Cerebellar cortex (tissue), 1 donor: Measurements from ENCODE around the gene APBA2.

Experiments used
- DNase-seq: peaks from one replicate; pipeline ENCODE4 v3.0.0-alpha.2; 2015; ENCODE audit warnings: low spot score

The APBA2 gene

DNA sequence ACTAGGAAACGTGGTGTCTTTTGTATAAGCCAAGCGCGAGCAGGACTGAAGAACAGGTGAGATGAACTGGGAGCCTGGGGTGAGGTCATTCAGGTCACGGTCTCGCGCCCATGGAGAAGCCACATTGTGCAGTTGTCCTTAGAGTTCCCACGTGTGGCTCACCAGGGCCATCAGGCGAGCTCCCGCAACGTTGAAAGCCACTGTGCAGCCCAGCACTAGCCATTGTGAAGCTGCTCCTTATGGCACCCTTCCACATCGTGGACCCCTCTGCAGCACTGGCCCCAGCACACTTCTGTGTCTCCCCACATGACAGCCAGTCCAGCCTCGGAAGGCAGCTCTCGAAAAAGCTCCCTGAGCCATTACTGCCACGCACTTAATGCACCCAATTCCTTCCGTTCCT, 7.6 kb upstream of the APBA2 start:
- no peak for DNase-seq

DNA sequence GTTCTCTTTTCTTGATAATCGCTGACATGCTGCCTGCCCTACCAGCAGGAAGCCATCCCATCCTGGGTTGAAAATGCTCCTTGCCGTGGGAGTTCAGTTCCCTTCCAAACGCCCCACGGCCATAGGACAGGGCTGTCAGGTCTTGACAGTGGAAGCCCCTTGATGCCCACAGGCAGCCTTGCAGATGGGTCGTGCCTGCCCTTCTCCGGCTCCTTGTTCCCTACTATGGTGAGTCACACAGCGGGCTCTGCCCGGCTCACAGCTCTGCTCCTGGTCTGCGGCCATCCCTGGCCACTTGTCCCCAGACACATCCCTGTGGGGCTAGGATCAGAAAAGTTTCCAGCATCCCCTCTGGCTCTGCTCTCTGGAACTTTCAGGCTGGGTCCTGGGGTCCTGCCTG, 6.2 kb upstream of the APBA2 start:
- no peak for DNase-seq

DNA sequence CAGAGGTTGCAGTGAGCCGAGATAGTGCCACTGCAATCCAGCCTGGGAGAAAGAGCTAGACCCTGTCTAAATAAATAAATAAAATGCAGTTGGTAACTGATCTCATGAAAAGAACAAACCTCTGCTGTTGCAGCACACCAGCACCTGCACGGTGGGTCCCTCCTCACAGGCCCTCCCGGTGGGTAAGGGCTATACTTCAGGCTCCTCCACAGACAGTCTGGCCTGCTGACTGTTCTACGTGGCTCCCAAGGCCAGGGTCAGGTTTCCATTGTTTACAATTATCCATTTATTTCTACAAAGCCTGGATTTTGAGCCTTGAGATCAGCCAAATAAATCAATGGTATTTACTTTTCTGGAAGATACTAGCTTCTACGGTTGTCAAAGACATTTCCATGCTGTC, 5.1 kb upstream of the APBA2 start:
- no peak for DNase-seq

DNA sequence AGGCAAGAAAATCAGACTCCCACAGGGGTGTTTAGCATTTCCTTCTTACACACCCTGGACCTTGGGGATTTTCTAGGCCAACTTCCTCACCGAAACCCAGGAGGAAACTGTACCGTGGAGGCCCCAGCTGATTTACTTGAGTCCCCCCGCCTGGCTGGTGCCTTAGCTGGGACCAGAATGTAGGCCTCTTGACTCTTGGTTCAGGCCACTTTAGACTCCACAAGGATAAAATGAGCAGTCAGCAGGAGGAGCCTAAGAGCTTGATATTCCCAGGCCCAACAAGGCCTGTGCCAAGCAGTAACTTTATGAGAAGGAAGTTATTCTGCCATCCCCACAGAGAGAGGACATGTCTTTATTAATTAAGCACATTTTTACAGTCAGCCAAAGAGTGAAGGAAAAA, 4.6 kb upstream of the APBA2 start:
- no peak for DNase-seq

DNA sequence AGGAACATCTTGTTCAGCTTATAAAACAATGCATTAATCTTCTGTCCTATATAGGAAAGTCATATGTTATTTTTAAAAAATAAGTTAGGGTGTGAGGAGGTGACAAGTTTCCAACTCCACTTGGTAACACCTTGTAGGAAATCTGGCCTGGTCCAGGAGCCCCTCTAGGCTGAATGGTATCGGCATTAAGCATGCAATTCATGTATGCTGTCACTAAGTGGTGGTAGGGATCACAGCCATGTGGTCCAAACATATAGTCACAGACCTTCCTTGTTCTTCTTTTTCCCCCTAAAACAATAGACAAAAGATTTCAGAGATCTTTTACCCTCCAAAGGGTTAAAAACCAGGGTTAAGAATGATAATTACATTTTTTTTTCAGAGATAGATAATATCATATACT, 4.2 kb upstream of the APBA2 start:
- DNase-seq: no peak

DNA sequence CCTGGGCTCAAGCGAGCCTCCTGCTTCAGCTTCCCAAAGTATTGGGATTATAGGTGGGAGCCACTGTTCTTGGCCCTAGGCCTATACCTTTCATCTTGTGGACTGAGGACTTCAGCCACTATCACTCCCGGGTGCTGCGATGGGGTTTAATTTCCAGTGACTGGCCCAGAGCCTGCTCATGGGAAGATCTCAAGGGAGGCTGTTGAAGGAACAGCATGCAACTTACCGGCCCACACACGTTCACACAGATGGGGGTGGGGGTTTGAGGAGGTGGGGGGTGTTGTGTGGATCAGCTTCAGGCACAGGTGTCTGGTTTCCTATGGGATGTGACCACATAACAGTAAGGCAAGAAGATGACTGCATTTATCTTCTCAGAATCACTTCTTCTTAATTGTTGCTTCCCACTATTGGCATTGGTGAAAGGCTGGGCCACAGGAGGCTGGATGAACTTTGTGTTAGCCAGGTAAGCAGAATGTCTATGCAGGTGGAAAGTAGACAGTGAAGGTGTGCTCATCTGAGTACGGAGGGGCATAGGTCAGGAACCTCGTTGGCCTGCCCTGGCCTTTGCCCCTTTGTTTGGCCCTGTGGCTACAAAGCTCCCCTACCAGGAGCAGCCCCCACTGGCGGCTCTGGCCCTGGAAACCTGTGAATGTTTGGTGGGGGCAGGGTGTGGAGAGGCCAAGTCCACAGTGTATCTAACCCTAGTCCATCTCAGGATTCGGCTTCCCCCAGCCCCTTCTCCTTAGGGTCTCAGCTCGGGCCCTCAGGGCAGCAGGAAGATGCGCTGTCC, 1.4 kb upstream of the APBA2 start:
- DNase-seq: no peak

DNA sequence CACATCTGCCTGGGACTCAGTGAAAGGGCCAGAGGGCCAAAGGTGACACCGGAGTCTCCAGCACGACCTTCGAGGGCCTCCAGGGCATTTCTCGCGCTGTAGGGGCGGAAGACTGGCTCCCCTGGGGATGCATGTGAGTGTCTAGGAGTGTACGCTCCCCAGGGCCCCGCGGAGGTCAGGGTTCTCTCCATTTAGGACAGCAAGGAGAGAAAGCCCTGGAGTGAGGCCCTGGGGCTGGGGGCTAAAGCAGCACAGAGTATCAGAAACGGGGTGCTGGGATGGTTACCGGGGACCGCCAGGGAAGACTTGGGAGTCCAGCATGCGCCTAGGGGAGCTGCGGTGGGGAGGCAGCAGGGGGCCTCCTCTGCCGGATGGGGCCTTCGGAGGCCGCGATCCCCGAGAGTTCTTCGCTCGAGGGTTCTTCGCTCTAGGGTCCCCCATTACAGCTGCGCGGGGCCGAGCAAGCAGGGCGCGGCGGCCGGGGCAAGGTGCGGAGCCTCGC, 595 bp upstream of the APBA2 start:
- DNase-seq: no peak

DNA sequence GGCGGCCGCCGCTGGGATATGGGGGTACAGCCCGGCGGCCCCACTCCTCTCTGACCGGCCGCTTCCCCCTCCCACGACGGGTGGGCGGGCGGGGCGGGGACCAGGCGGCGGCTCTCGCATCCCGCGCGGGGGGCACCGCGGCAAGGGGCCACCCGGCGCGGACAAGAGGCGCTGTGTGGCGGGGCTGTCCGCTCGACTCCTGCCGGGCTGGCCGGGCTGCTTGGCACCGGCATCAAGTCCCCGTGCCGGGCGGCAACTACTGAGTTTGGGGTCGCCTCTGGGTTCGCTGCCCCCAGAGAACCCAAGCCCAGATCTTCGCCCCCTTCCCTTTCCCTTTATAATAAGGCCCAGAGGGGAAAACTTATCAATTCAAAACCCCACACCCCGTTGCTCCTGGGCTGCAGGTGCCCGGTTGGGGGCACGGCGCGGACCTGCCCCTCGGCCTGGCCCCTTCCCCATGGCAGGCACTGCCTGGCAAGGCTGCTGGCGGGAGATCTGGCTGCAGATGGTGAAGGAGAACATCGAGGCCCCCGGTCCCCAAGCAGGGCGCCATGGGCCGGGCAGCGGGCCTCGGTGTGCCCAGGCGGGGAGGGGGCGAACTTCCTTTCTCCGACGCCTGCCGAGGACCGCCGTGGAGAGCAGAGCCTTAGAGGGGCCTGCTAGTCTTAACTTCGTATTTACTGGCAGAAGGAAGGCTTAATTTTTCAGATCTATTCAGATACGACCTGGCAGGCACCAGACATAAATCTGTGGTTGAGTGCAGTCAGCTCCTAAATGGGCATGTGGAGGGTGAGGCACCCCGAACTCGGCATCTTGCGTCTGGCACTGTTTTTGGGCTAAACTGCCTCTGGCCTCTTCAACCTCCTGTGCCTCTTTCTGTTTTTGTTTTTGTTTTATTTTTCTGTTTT, 911 bp downstream of the APBA2 start:
- DNase-seq: no peak

DNA sequence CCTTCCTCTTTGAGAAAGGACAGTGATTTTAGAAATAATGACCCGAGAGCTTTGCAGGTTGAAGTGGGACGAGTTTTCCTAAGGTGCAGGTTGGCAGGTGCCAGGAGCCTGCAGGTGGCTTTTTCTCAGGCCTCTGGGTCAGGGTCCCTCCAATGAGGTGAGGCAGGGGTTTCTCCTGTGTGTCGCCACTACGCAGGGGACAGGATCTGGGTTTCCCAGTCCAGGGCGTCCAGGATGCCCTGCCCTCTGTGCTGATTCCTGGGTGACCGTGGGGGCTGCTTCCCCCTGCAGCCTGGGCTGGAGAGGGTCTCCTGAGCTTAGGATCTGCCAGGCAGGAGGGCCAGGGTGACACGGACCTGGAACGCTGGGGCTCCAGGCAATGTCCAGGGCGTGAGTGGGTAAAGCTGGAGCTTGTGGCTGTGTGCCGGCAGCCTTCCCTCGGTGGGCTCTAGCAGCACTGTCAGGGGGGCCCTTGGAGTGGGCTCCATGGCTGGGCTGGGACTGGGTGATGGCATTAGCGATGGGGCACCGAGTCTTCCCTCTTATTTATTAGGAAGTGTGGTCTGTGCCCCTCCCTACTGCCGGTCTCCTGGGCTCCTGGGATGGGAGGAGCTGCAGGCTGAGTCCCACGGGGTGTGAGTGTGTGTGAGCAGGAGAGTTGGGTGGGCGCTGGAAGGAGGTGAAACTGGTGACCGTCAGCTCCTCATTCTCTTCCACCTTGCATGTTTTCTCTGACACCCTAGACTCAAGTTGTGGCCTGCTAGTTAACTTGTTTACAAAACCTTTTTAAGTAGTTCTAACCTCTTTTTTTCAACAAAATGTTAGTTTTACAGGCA, 1.8 kb downstream of the APBA2 start:
- DNase-seq: peak; percentile 24

DNA sequence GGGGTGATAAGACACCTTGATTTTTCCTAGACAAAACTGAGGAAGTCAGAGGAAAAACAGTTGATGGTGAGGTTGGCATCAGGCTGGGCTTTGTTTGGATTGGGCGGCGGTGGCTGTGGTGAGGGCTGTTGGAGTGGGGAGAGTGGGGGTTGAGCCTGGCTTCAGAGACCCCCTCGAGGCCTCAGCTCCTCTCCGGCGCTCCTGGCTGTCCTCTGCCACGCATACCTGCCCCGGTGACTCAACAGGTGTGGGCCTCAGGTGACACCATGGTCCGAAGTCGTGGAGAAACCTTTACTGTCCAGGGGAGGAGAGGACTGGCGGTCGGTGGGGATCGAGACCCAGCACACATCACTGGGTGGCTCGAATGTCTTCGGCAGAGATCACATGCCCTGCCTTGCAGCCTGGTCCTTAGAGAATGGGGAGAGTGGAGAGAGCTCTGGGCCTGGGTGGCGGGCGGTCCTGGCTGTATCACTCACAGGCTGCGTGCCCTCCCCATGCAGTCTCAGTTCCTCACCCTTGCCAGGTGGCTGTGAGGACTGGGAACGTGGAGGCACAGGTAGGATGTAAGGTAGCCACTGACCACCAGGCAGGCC, 2.6 kb downstream of the APBA2 start:
- DNase-seq: peak; percentile 25

DNA sequence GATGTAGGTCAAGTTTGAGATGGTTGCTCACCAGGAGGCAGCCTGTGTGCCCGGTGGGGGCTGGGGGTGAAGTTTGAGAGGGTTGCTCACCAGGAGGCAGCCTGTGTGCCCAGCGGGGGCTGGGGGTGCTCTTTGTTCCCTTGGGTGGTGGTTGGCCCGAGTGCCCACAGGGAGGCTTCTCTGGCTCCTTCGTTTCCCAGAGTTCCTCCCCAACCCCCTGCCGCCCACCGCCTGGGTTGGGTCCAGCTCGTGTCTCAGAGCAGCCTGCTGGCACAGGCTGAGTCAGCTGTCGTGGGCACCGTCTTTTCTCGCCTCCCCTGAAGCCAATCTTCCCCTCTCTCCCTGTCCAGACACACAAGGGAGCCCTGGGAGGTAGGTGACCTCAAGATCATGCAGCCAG, 3.1 kb downstream of the APBA2 start:
- peak; percentile 16 for DNase-seq

DNA sequence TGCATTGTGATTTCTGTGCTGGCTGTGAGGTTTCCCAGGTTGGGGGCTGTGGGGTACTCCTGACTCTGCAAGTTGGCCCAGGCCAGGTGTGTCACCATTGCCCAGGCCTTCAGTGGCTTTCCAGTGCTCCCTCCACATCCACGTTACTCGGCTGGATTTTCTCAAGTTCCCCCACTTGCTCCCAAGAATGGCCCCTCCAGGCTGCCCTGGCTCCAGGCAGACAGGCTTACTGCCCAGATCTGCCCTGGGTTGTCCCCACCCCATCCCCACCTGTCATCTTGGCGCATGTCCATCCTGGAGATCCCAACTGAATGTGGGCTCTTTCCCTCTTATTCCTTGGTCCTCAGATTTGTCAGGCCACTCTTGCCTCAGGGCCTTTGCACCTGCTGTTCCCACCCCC, 3.6 kb downstream of the APBA2 start:
- DNase-seq: peak; percentile 74

DNA sequence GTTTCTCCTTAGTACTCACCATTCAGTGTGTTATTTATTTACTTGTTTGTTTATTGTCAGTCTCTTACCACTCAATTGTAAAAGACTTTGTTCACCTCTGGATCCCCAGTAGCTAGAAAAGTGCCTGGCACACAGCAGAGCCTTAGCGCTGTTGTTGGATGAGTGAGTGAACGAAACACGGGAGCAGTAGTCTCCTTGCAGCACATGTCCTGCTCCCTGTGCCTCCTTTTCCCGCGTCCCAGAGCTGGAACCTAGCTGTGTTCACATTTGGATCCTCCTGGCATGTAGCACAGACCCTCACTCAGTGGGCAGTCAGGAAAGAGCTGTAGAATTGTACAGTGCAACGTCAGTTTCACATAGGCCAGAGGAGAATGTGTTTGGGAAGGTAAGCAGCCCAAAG, 4.1 kb downstream of the APBA2 start:
- peak; percentile 21 for DNase-seq

DNA sequence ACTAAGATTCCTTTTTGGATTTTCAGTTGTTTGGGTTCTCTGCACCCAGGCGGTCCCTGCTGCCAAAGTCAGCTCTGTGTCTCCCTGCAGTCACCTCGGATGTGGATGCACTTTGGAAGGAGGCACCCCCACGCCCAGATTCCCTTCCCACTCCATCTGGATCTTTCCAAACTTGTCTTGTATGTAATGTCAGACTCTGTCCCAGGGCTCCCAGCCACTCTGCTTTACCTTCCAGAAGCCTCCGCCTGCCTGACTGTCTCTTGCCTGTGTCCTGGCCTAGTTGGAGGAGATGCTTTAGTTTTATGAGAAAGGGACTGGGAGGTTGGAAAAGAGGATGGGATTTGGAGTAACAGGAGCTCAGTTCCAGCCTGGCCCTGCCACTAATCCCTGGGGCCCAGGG, 4.5 kb downstream of the APBA2 start:
- DNase-seq: peak; percentile 29

DNA sequence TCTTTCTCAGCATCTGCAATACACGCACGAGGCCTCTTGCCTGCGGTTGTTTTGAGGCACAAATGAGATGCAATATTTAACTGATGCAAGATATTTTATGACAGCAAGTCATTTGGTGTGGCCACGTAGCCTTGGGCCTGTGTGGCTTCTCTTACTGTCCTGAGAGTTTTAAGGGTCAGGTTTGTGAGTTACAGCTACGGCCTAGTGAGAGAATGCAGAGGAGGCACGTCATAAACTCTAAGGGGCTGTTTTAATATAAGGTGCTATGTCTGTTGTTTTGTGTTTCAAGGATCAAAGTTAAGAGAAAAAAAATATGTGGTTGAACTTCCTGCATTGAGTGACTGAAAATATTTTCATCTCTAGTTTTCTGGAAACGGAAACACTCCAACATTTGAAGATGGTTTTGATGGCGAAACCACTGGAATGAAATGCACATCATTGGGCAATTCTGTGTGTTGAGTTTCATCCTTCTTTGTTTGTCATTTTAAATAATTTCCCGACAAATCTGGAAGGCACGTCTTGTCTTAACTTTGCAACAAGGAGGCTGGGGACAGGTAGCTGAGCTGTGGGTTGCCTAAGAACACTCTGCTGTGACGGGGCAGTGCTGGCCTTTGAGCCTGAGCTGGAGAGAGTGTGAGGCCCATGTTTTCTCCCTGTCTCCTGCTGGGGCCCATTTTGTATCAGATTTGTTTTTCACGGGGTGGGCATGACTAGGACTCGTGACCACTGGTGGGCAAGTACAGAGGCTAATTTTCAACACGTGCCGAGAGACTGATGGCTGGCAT, 5.1 kb downstream of the APBA2 start:
- no peak for DNase-seq

DNA sequence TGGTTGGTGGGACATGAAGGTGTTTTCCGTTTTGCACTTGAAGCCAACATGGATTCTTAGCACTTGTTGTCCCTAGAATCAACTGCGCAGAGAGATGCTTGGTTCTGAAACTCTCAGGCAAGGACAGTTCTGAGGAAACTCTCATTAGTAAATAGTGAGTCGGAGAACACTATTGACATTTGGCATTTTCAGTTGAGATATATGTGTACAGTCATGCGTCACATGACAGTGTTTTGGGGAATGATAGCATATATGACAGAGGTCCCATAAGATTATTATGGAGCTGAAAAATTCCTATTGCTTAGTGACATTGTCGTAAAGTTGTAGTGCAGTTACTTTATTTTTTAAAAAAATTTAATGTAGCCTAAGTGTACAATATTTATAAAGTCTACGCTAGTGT, 5.8 kb downstream of the APBA2 start:
- peak; percentile 5 for DNase-seq

DNA sequence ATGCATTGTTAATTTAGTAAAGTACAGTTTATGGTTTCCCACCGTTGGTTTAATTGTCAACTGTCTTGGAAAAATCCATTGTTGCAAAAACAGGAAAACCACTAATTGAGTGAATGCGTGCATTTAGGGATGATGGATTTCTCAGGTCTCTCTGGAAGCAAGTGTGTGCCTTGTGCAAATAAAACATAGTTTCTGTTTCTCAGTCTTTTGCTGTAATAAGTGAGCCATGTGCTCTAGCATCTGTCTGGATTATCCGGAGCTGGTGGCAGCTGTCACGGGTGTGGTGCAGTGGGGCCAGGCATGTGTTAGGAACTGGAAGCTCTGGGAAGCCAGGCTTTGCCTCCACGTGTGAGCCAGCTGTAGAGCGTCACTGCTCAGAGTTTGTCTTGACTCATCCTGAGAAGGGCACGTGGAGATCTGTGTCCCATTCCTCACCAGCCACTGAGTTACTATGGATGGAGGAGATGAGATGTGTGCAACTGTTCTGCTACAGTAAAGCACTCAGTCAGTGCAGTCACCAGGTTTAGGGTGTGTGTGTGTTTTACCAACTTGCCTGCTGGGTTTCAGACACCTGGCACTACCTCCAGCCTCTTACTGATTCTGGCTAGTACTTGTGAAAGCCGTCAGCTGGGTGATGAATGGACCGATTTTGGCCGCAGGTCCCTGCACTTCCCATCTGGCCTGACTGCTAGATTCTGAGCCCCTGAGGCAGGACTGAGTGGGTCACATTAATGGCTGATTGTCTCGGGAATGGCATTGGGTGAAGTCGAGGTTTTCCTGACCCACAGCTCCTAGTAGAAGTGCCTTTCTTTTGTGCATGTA, 7.2 kb downstream of the APBA2 start:
- DNase-seq: peak; percentile 89

DNA sequence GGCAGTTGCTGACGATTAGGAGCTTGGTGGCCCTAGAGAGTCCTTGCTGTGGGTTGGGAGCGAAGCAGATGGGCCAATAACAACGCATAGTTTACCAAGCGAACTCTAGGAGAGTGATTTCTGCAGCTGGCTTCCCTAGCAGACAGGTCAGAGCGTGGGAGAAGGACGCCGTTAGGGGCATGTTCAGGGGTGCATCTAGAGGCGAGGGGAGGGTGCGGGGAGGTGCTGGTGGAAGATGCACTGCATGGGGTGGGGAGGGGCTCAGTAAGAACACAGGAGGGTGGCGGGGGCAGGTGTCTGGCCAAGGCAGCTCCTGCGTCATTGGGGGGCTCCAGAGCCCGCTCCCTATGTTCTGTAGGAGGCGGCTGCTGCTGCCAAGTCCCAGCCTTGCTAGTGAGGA, 8.9 kb downstream of the APBA2 start:
- DNase-seq: no peak

DNA sequence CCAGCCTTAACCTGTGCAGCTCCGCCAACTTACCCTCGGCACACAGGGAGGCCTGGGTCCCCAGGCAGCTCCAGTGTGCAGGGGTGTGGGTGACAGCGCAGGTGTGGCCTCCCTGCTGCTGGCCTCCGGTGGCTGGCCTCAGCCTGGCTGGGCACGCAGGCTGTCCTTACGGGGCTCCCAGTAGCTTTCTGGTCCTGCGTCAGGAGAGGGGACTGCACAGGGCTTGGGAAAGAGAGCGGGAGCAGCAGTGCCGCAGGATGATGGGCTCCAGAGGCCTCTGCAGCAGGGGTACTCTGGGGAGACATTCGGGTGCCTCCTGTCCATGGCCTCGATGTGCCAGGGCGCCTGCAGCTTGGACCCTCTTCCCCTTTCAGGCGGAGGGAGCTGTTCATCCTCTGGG, 9.4 kb downstream of the APBA2 start:
- peak; percentile 16 for DNase-seq

DNA sequence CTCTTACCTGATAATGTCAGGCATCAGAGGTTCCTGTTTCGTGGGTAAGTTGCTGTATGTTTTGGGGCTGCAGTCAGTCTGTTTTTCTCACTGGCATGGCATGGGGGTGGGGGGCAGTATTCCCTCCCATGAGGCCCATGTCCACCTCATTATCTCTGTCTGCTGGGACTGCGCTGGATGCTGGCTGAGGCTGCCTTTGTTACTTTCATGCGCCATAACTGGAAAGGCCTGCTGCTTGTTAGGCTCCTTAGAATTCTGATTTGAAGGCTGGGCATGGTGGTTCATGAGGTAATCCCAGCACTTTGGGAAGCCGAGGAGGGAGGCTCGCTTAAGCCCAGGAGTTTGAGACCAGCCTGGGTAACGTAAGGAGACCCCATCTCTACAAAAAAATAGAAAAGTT, 9.8 kb downstream of the APBA2 start:
- peak; percentile 3 for DNase-seq
